HepG2 (cell line): ENCODE results near the gene MIDN. TPM values are rescaled to one million over a fixed set of nuclear protein-coding genes. Genes with fewer than 3 reads are reported as not detected.
A peak's percentile ranks its signal among the peaks of the same experiment; 100 is the strongest.

Experiments
- CEBPG ChIP-seq: IDR thresholded peaks from 2 replicates; pipeline ENCODE4 v1.6.1; 2016
- KDM3A ChIP-seq: IDR thresholded peaks from 2 replicates; pipeline ENCODE4 v1.6.1; 2018; ENCODE audit warnings: low read depth, missing compliant biosample characterization
- MAZ ChIP-seq, 2 experiments: sonication (generic) in 1 of 2; formaldehyde crosslinking in 1 of 2; IDR thresholded peaks; 2 replicates each; pipeline versions ENCODE4 v1.5.0 to v1.6.1; 2012 to 2020; ENCODE audit warnings: low read depth in 2 of 2, mild to moderate bottlenecking in 2 of 2, borderline replicate concordance in 1 of 2, improper control_type of control experiment in 1 of 2, low read length in 1 of 2, missing genetic modification reagents in 1 of 2, moderate library complexity in 1 of 2
- NR2F2 ChIP-seq: IDR thresholded peaks from 2 replicates; pipeline ENCODE4 v1.6.1; 2012; ENCODE audit warnings: low read depth, inconsistent platforms, borderline replicate concordance
- RBFOX2 ChIP-seq: fragments of 200-400 bp; formaldehyde crosslinking; IDR thresholded peaks from 2 replicates; pipeline ENCODE4 v1.6.1; 2017; ENCODE audit warnings: low read depth, mild to moderate bottlenecking, low read length
- SMAD1 ChIP-seq: sonication (generic); formaldehyde crosslinking; IDR thresholded peaks from 2 replicates; pipeline ENCODE4 v1.4.0; 2020; ENCODE audit warnings: missing genetic modification reagents, low read depth, mild to moderate bottlenecking, borderline replicate concordance
- SP2 ChIP-seq: sonication (generic); formaldehyde crosslinking; IDR thresholded peaks from 2 replicates; pipeline ENCODE4 v1.5.1; 2020; ENCODE audit warnings: mild to moderate bottlenecking, missing genetic modification reagents
- TAF1 ChIP-seq: sonication (generic); formaldehyde crosslinking; IDR thresholded peaks from 2 replicates; pipeline ENCODE4 v1.4.0; 2020; ENCODE audit warnings: missing genetic modification reagents
- TMF1 ChIP-seq: sonication (generic); formaldehyde crosslinking; IDR thresholded peaks from 2 replicates; pipeline ENCODE4 v1.8.1; 2022; ENCODE audit warnings: low read depth, missing genetic modification reagents
- ZBTB39 ChIP-seq: sonication (generic); formaldehyde crosslinking; IDR thresholded peaks from 2 replicates; pipeline ENCODE4 v1.5.0; 2020; ENCODE audit warnings: missing genetic modification reagents
- ZMAT3 ChIP-seq: sonication (generic); formaldehyde crosslinking; conservative IDR thresholded peaks from 2 replicates; pipeline ENCODE4 v1.7.0; 2021; ENCODE audit warnings: missing genetic modification reagents
- ZNF274 ChIP-seq: sonication (generic); formaldehyde crosslinking; IDR thresholded peaks from 2 replicates; pipeline ENCODE4 v1.5.1; 2020; ENCODE audit warnings: mild to moderate bottlenecking, missing genetic modification reagents
- ZNF691 ChIP-seq: sonication (generic); formaldehyde crosslinking; IDR thresholded peaks from 2 replicates; pipeline ENCODE4 v1.4.0; 2020; ENCODE audit warnings: missing genetic modification reagents, low read depth, mild to moderate bottlenecking, borderline replicate concordance
- ZNF713 ChIP-seq: sonication (generic); formaldehyde crosslinking; IDR thresholded peaks from 2 replicates; pipeline ENCODE4 v1.4.0; 2020; ENCODE audit warnings: mild to moderate bottlenecking, missing genetic modification reagents
- polyA plus RNA-seq, 8 experiments: library from polyadenylated mRNA; depleted of rRNA in 3 of 8; stranded (reverse) in 7 of 8; unstranded in 1 of 8; fragments of >200 nt; fragmentation: Illumina TruSeq in 4 of 8; extraction: Trizol in 4 of 8; gene quantifications; 2 replicates each; pipeline versions ENCODE4 v1.2.1 to v1.2.3, GENCODE V29; 2011 to 2016; ENCODE audit warnings: low read depth in 4 of 8, missing spikeins in 1 of 8, mixed read lengths in 1 of 8; ENCODE audit not compliant: insufficient read depth in 1 of 8
- total RNA-seq, 5 experiments: library from RNA; depleted of rRNA; stranded (reverse); fragments of >200 nt; fragmentation: Illumina TruSeq; extraction: Trizol; gene quantifications; 2 replicates each; pipeline ENCODE4 v1.2.3, GENCODE V29; 2016; ENCODE audit warnings: low read depth in 1 of 5
- TF ChIP-seq, protein P1 (sequence below), 2 experiments: sonication (generic) in 1 of 2; formaldehyde crosslinking in 1 of 2; IDR thresholded peaks; 2 replicates each; pipeline versions ENCODE4 v1.6.1 to v1.9.0; 2014 to 2022; ENCODE audit warnings: antibody characterized with exemption in 1 of 2, borderline replicate concordance in 1 of 2, inconsistent platforms in 1 of 2, low read depth in 1 of 2, missing genetic modification reagents in 1 of 2
- TF ChIP-seq, protein P2 (sequence below): sonication (generic); formaldehyde crosslinking; IDR thresholded peaks from 2 replicates; pipeline ENCODE4 v1.5.1; 2020; ENCODE audit warnings: missing genetic modification reagents, mild to moderate bottlenecking, borderline replicate concordance
- TF ChIP-seq, protein P3 (sequence below): IDR thresholded peaks from 2 replicates; pipeline ENCODE4 v1.6.1; 2016; ENCODE audit warnings: missing compliant biosample characterization, missing genetic modification reagents, borderline replicate concordance

Gene MIDN
- total and polyA plus RNA-seq, 2 of the 13 experiments (the other 11 are each of a cell fraction or from before 2014, with no cell fraction given) = 8.4 to 18.0 TPM

GRCh38 chr19:1284293-1284978 is 36.1 kb downstream of the MIDN start (continued):
- TF ChIP-seq ZNF713 (CRISPR knock-in tag) = no peak
- TF ChIP-seq CEBPG (CRISPR knock-in tag) = no peak
- TF ChIP-seq TMF1 (CRISPR knock-in tag) = no peak
- no peak for TF ChIP-seq ZBTB39 (CRISPR knock-in tag)
- TF ChIP-seq, protein P1, sequence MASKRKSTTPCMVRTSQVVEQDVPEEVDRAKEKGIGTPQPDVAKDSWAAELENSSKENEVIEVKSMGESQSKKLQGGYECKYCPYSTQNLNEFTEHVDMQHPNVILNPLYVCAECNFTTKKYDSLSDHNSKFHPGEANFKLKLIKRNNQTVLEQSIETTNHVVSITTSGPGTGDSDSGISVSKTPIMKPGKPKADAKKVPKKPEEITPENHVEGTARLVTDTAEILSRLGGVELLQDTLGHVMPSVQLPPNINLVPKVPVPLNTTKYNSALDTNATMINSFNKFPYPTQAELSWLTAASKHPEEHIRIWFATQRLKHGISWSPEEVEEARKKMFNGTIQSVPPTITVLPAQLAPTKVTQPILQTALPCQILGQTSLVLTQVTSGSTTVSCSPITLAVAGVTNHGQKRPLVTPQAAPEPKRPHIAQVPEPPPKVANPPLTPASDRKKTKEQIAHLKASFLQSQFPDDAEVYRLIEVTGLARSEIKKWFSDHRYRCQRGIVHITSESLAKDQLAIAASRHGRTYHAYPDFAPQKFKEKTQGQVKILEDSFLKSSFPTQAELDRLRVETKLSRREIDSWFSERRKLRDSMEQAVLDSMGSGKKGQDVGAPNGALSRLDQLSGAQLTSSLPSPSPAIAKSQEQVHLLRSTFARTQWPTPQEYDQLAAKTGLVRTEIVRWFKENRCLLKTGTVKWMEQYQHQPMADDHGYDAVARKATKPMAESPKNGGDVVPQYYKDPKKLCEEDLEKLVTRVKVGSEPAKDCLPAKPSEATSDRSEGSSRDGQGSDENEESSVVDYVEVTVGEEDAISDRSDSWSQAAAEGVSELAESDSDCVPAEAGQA (IDR thresholded peaks at IDR 0.05; ENCODE audit: low read depth) = no peak
- TF ChIP-seq, protein P1 (CRISPR knock-in tag; IDR thresholded peaks at IDR 0.05; ENCODE audit: borderline replicate concordance) = no peak
- TF ChIP-seq TAF1 (CRISPR knock-in tag) = peak; percentile 16; the same call in 1 of the 2 replicates
- TF ChIP-seq ZNF691 = no peak; the same call in 1 of the 2 replicates
- no peak for TF ChIP-seq MAZ (IDR thresholded peaks at IDR 0.05; ENCODE audit: borderline replicate concordance, low read depth, low read length)
- TF ChIP-seq MAZ (CRISPR knock-in tag; IDR thresholded peaks at IDR 0.05; ENCODE audit: low read depth) = no peak
- TF ChIP-seq SP2 = no peak
- TF ChIP-seq NR2F2 = 0 out of 2 replicates have a peak, but pooled peaks have one; percentile 6
- no peak for TF ChIP-seq ZNF274
- no peak for TF ChIP-seq KDM3A (CRISPR knock-in tag)
- peak; percentile 53 for TF ChIP-seq RBFOX2
- TF ChIP-seq, protein P2, sequence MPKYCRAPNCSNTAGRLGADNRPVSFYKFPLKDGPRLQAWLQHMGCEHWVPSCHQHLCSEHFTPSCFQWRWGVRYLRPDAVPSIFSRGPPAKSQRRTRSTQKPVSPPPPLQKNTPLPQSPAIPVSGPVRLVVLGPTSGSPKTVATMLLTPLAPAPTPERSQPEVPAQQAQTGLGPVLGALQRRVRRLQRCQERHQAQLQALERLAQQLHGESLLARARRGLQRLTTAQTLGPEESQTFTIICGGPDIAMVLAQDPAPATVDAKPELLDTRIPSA (CRISPR knock-in tag) = no peak
- TF ChIP-seq SMAD1 (CRISPR knock-in tag) = 0 out of 2 replicates have a peak, but pooled peaks have one; percentile 49
- TF ChIP-seq ZMAT3 (CRISPR knock-in tag) = no peak
- TF ChIP-seq, protein P3, sequence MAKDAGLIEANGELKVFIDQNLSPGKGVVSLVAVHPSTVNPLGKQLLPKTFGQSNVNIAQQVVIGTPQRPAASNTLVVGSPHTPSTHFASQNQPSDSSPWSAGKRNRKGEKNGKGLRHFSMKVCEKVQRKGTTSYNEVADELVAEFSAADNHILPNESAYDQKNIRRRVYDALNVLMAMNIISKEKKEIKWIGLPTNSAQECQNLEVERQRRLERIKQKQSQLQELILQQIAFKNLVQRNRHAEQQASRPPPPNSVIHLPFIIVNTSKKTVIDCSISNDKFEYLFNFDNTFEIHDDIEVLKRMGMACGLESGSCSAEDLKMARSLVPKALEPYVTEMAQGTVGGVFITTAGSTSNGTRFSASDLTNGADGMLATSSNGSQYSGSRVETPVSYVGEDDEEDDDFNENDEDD (CRISPR knock-in tag) = peak; percentile 49; the same call in 1 of the 2 replicates
